ENCODE data around the gene GTPBP6.

- no peak for TF ChIP-seq YY1 (IDR thresholded peaks at IDR 0.05; ENCODE audit: low read depth)
- no peak for TF ChIP-seq EP300 (IDR thresholded peaks at IDR 0.05; ENCODE audit: borderline replicate concordance)
- no peak for TF ChIP-seq MAX (IDR thresholded peaks at IDR 0.05)
- TF ChIP-seq REST (IDR thresholded peaks at IDR 0.05; ENCODE audit: low read depth) = no peak
- TF ChIP-seq FOXM1 (IDR thresholded peaks at IDR 0.05; ENCODE audit: borderline replicate concordance, low read depth) = no peak
- no peak for TF ChIP-seq CEBPB (IDR thresholded peaks at IDR 0.05)
- TF ChIP-seq RAD21 (IDR thresholded peaks at IDR 0.05; ENCODE audit: low read depth) = no peak
- no peak for TF ChIP-seq TEAD4 (IDR thresholded peaks at IDR 0.05)
- TF ChIP-seq TAF1 (IDR thresholded peaks at IDR 0.05; ENCODE audit: low read depth) = no peak
- TF ChIP-seq ZBTB7A (IDR thresholded peaks at IDR 0.05; ENCODE audit: low read depth) = no peak
- no peak for TF ChIP-seq TCF12 (IDR thresholded peaks at IDR 0.05; ENCODE audit: low read depth)
These were observed 28.0 kb downstream of the GTPBP6 start for GRCh38 chrX:290476-291166.
